ENCODE measurements around the gene EPAS1.

EPAS1 gene

GRCh38 chr2:46420945-46421344 lies 123.7 kb downstream of the EPAS1 start:
- intact Hi-C loops (cut with DNase I): no loop called here

DNA sequence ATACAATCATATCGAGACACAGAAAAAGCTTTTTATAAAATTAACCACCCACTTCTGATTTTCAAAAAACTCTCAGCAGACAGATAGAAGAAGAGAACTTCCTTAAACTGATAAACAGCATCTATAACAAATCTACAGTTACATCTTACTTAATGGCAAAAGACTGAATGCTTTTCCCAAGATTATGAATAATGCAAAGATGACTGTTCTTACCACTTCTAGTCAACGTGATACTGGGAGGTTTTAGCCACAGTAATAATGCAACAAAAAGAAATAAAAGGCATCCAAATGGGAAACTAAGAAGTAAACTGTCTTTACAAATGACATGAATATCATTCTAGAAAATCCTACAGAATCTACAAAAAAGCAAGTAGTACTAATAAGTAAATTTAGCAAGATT lies 124.2 kb downstream of the EPAS1 start:
- no peak for DNase-seq
- intact Hi-C loops (cut with DNase I): no loop called here

More at GRCh38 chr2:46420945-46421344, 123.7 kb downstream of the EPAS1 start:
- no peak for DNase-seq

DNA sequence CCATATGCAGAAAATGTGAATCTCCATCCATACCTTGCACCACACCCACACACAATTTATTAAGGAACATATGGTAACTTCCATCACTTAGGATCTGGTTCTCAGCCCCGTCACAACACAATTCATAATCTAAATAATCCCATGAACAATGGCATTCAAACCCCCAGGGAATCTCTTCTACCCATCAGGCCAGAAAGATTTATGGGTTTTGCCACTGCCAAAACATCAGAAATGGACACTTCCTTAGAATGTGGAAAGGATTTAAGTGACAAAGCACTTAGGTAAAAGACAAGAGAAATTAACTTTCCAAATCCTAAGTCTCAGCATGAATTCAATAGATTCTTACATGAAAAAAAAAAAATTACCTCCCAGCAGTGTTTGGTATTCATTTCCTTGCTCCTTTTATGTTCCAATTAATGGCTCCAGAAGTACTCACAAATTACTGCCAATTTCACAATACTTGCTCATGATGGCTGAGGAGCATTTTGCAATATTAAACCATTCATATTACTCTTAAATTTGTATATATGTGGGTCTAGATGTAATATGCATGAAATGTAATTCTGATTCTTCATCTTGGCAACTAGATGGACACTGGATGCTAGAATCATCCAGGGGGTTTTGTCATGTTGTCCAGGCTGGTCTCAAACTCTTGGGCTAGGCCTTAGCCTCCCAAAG lies 125.6 kb downstream of the EPAS1 start:
- no peak for DNase-seq
- intact Hi-C loops (cut with DNase I): no loop called here

DNA sequence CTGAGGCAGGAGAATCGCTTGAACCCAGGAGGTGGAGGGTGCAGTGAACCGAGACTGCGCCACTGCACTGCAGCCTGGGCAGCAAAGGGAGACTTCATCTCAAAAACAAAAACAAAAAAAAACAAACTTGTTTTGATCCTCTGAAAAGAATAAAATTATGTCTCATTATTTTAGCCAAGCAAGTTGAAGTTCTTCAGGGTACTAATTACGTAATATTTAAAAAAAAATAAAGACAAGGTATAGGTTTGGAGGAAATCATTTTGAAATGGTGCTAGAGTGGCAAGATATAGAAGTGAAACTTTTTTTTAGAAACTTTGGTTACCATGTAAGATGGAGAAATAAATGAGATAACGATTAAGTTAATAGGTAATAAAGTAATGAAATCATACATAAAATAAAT lies 127.7 kb downstream of the EPAS1 start:
- DNase-seq: no peak
- intact Hi-C loops (cut with DNase I): no loop called here

- intact Hi-C loops (cut with DNase I): no loop called here
- DNase-seq: no peak
Measured at GRCh38 chr2:46428911-46429436, 131.8 kb downstream of the EPAS1 start.

DNA sequence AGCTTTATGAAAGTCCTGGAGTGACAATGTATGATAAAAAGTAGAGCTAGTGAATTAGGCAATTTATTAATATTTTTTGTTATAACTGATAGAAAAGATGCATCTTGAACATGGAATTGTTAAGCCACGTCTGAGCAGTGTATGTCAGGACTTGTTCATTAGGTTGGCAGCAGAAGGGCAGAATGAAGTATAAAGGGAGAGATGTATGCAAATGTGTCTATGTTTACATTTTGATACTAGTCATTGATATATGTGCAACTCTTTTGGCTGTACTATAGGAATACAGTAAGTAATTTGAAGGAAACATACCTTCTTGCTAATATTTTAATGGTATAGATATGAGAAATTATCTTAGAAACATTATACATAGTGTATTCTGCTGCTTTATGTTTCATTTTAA lies 133.2 kb downstream of the EPAS1 start:
- no peak for DNase-seq
- intact Hi-C loops (cut with DNase I): no loop called here

DNA sequence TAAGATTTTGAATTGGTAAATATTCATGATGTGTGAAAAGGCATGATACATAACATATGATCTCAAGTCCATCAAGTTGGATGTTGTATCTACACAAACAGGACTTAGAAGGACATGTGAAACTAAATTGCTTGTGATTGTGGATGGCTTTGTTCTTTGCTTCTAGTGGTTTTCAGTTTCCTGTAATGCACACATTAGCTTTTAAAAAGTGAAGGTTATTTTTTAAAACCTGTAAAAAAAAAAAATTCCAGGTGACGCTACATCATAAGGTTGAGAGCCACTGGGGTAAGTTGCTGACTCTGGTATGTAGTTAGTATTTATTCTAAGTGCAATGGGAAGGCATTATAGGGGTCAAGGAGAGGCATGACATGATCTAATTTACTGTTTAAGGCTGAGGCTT lies 133.8 kb downstream of the EPAS1 start:
- intact Hi-C loops (cut with DNase I): no loop called here
- DNase-seq: no peak

GRCh38 chr2:46431481-46432235 lies 134.5 kb downstream of the EPAS1 start:
- no peak for DNase-seq
- intact Hi-C loops (cut with DNase I): no loop called here

DNA sequence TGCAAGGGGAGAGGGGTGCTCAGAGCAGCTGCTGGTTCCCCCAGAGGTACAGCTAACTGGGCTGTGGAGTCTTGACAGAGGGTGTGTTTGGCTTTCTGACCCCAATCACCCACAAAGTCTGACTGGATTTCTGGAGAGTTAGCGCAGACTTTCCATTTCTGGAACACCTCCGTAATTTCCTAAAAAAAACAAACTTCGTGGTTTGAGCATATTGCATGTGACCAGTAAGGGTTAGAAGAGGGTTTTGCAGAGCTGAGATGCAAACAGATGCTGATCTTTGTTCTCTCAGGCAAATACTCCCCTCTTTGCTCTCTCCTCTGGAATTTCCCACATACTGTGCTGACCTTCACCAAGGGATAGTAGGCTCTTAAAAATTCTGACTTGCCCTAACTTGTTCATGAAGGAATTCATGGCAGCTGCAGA lies 137.7 kb downstream of the EPAS1 start:
- intact Hi-C loops (cut with DNase I): no loop called here
- no peak for DNase-seq

- intact Hi-C loops (cut with DNase I): no loop called here
- no peak for DNase-seq
Measured at GRCh38 chr2:46435353-46435752, 138.1 kb downstream of the EPAS1 start.

- DNase-seq: no peak
- intact Hi-C loops (cut with DNase I): no loop called here
Measured at GRCh38 chr2:46435796-46436360, 138.7 kb downstream of the EPAS1 start.
